Thyroid gland (tissue), 4 donors: ENCODE measurements around the gene AGBL1. TPM values are rescaled to one million over a fixed set of nuclear protein-coding genes. Genes with fewer than 3 reads are reported as not detected.

Experiments
- DNase-seq, 2 donors: peaks; one replicate each; pipeline ENCODE4 v3.0.0-alpha.2; 2019
- H3K27ac ChIP-seq, 3 donors: fragments of 200-600 bp; sonication (generic); 1 replicate in 2 of 3; 2 replicates in 1 of 3; pipeline ENCODE4 v1.5.1; 2016 to 2019; ENCODE audit warnings: mild to moderate bottlenecking in 1 of 3, moderate library complexity in 1 of 3
- H3K27me3 ChIP-seq: fragments of 200-600 bp; sonication (generic); one replicate; pipeline ENCODE4 v1.5.1; 2019
- H3K36me3 ChIP-seq, 2 donors: fragments of 200-600 bp; sonication (generic); one replicate each; pipeline ENCODE4 v1.5.1; 2016 to 2019
- H3K4me1 ChIP-seq, 2 donors: fragments of 200-600 bp; sonication (generic); one replicate each; pipeline ENCODE4 v1.5.1; 2017 to 2019
- H3K4me3 ChIP-seq, 3 donors: fragments of 200-600 bp; sonication (generic); replicated peaks in 1 of 3; 1 replicate in 2 of 3; 2 replicates in 1 of 3; pipeline ENCODE4 v1.5.1; 2016; ENCODE audit warnings: mild to moderate bottlenecking in 1 of 3
- H3K9me3 ChIP-seq: fragments of 200-600 bp; sonication (generic); one replicate; pipeline ENCODE4 v1.5.1; 2017
- CTCF ChIP-seq, 6 experiments: fragments of 200-600 bp in 3 of 6; fragments of 450-650 bp in 3 of 6; sonication (generic) in 3 of 6; IDR thresholded peaks; one replicate each; pipeline ENCODE4 v1.5.1; 2016 to 2019; ENCODE audit warnings: antibody characterized with exemption in 6 of 6, mild to moderate bottlenecking in 2 of 6, inconsistent platforms in 1 of 6, moderate library complexity in 1 of 6
- POLR2A ChIP-seq, 2 donors: fragments of 450-650 bp; IDR thresholded peaks; one replicate each; pipeline ENCODE4 v1.6.1; 2017; ENCODE audit warnings: antibody characterized with exemption in 2 of 2, mild to moderate bottlenecking in 2 of 2, moderate library complexity in 1 of 2
- WGBS, 2 donors: methylation state at CpG; one replicate each; pipeline ENCODE4 v1.1.5; 2017; 5-methylcytosine and 5-hydroxymethylcytosine counted together
- intact Hi-C: fragments of 100-400 bp; cut with DNase I; formaldehyde crosslinking; loops from one replicate; pipeline ENCODE4 v1.15.1; 2023
- total RNA-seq, 4 donors: library from RNA; depleted of rRNA; stranded (reverse); fragments of >200 nt; gene quantifications; one replicate each; pipeline ENCODE4 v1.2.3, GENCODE V29; 2016

Gene AGBL1
- total RNA-seq, 4 donors from 2014 or later = not detected

- DNase-seq = no peak
- Histone ChIP-seq H3K9me3 (no peaks in the 10 kb centered on the region), H3K27me3 (no peaks in the 10 kb centered on the region), H3K36me3 (no peaks in the 10 kb centered on the region), H3K4me1 (no peaks in the 10 kb centered on the region), H3K27ac (no peak overlapping the region), H3K4me3 (no peak overlapping the region)
- TF ChIP-seq POLR2A (IDR thresholded peaks at IDR 0.05) = no peak
- no peak for TF ChIP-seq CTCF (IDR thresholded peaks at IDR 0.05)
- 94 to 95% methylated on average over 2 of the region's 3 CpGs for WGBS, 2 donors
- intact Hi-C loops = no loop called here
These were observed 249.8 kb downstream of the AGBL1 start for GRCh38 chr15:86329311-86330013.

GRCh38 chr15:86333819-86334218 lies 254.1 kb downstream of the AGBL1 start:
- no peak for DNase-seq
- Histone ChIP-seq H3K9me3 (no peaks in the 10 kb centered on the region), H3K27ac (no peak overlapping the region), H3K36me3 (no peaks in the 10 kb centered on the region), H3K4me1 (no peaks in the 10 kb centered on the region), H3K4me3 (no peak overlapping the region), H3K27me3 (no peaks in the 10 kb centered on the region)
- intact Hi-C loops = no loop called here
- no peak for TF ChIP-seq POLR2A (IDR thresholded peaks at IDR 0.05)
- TF ChIP-seq CTCF (IDR thresholded peaks at IDR 0.05) = no peak

DNA sequence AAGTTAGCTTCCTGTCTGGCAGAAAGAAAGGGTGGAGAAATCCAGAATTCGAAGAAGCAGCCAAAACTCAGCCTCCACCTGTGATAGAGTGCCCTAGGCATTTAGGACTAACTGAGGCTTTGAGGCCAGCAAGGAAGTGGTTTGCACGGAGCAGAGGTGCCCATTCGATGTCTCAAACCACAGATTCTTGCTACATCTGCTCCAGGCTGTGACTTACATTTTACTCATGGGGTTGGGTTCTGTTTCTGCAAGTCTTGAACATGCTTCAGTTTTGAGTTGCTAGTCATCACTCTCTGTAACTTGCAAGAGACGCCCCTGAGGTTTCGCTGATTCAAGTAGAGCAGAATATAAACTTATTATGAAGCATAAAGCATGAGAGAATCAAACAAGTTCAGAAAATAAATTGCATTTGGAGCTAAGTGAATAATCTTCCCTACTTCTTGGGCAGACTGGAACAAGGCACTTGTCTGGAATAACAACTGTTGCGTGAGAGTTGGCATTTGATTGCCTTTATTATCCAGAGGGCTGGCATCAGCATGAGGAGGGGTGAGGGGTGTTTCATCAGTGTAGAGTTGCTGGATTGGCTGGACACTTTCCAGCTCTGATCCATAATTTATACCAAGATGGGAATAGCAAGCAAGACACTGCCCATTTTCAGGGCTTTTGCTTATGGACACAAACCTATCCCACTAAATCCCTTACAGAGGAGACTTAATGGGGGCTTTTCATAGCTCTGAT lies 256.5 kb downstream of the AGBL1 start:
- H3K36me3 ChIP-seq = no peaks in the 10 kb centered on the region
- TF ChIP-seq POLR2A (IDR thresholded peaks at IDR 0.05) (no peak), CTCF (IDR thresholded peaks at IDR 0.05) (no peak)
- DNase-seq = no peak
- intact Hi-C loops = no loop called here
- no peak overlapping the region for H3K4me3 ChIP-seq
- no peak overlapping the region for H3K27ac ChIP-seq
- no peaks in the 10 kb centered on the region for H3K27me3 ChIP-seq
- WGBS, 2 donors = 62 to 65% methylated on average over 6 of the region's 6 CpGs
- no peaks in the 10 kb centered on the region for H3K9me3 ChIP-seq
- no peaks in the 10 kb centered on the region for H3K4me1 ChIP-seq

- DNase-seq = no peak
- no peaks in the 10 kb centered on the region for H3K4me1 ChIP-seq
- no peak overlapping the region for H3K27ac ChIP-seq
- no peaks in the 10 kb centered on the region for H3K27me3 ChIP-seq
- H3K4me3 ChIP-seq = no peak overlapping the region
- TF ChIP-seq POLR2A (IDR thresholded peaks at IDR 0.05) (no peak), CTCF (IDR thresholded peaks at IDR 0.05) (no peak)
- 96% methylated on average over 2 of the region's 2 CpGs for WGBS, 2 donors
- no peaks in the 10 kb centered on the region for H3K9me3 ChIP-seq
- H3K36me3 ChIP-seq = no peaks in the 10 kb centered on the region
- intact Hi-C loops = no loop called here
These were observed 257.4 kb downstream of the AGBL1 start for GRCh38 chr15:86337071-86337470.

DNA sequence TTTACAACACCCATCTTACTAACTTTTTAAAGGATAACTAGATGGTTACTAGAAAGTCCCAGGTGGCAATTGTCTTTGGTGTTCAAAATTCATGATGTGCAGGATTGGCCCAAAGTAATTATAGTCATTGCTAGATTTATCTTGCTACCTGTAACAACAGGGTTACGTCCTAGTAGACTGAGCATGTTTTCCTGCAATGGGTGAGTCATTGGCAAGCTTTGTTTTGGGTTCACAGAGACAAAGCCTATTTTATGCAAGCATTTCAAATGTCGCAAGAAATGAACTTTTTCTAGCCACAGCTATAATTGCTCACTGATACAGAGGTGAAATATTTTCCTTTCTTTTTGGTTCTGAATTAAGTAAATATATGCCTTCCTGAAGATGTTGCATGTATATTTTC lies 267.6 kb downstream of the AGBL1 start:
- Histone ChIP-seq H3K9me3 (no peaks in the 10 kb centered on the region), H3K27ac (no peak overlapping the region), H3K4me1 (no peaks in the 10 kb centered on the region), H3K27me3 (no peaks in the 10 kb centered on the region), H3K4me3 (no peak overlapping the region), H3K36me3 (no peaks in the 10 kb centered on the region)
- intact Hi-C loops = no loop called here
- DNase-seq = no peak
- 75 to 87% methylated on average over 2 of the region's 2 CpGs for WGBS, 2 donors
- TF ChIP-seq POLR2A (IDR thresholded peaks at IDR 0.05) (no peak), CTCF (IDR thresholded peaks at IDR 0.05) (no peak)
